K562 treated with DMSO at 1 percent for 12 hours (cell line): ENCODE results near the gene OR2Z1. TPM values are rescaled to one million over a fixed set of nuclear protein-coding genes. Genes with fewer than 3 reads are reported as not detected.

Experiments used
- total RNA-seq: library from RNA; unstranded; fragments of 300-600 nt; gene quantifications from 2 replicates; pipeline ENCODE4 v1.2.3, GENCODE V29; 2022; ENCODE audit not compliant: insufficient read depth

Gene OR2Z1
- not detected in 2 replicates for total RNA-seq

GRCh38 chr19:8721334-8721733 lies at the start of gene OR2Z1:
Gene OR2Z1 (plus strand): TSS chr19:8721634. CDS start chr19:8731029, 9,395 bp downstream.

DNA sequence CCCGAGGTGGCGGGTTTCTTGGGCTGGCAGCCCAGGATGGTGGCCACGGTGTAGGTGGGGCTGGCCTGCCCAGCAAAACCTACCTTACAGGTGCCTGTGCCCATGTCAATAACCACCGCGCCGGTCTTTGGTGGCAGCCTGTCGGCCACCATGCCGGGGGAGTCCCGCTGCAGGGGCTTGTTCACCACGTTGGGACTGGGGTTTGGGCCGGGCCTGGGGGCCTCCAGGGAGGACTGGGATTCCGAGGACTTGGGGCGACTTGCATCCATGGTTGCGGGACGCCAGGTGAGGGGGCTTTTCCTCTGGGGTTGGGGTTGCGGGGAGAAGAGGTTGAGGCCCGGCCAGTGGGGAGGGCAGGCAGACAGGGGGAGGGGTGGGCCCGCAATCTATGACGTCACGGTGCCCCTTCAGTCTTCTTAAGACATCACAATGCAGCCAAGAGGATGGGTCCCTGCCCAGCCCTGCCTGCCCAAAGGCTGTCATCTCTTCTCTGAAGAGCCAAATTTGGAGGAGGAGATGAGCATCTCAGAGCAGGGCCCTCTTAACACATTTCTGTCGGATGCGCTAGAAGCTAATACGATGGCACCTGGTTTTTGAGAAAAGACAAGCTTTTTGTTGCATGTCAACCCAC lies 22.9 kb upstream of the OR2Z1 start, which contains the start of gene ACTL9:
ACTL9 (minus strand) TSS at position 363 of the 631 bp plus-strand sequence; CDS start at position 269, 94 bp downstream.

Other genes with a start within 250 kb of the OR2Z1 start
- 0.46 and 0.50 TPM in 2 replicates for gene PRAM1, start 219.0 kb upstream of the OR2Z1 start, total RNA-seq
- gene ZNF414, start 207.5 kb upstream of the OR2Z1 start, total RNA-seq: 15.6 and 16.0 TPM in 2 replicates
- 38.1 and 48.8 TPM in 2 replicates for gene MYO1F, start 144.2 kb upstream of the OR2Z1 start, total RNA-seq
- gene ADAMTS10, start 110.9 kb upstream of the OR2Z1 start, total RNA-seq: 0.41 TPM in 1 of 2 replicates, not detected in the other
- not detected in 2 replicates for gene NFILZ, start 91.0 kb upstream of the OR2Z1 start, total RNA-seq
- not detected in 2 replicates for gene ACTL9, start 22.8 kb upstream of the OR2Z1 start, total RNA-seq
- 8.2 and 19.8 TPM in 2 replicates for gene ZNF558, start 110.7 kb downstream of the OR2Z1 start, total RNA-seq
- not detected in 2 replicates for gene MBD3L1, start 110.7 kb downstream of the OR2Z1 start, total RNA-seq